ENCODE data around the gene FBXL20. TPM values are rescaled to one million over a fixed set of nuclear protein-coding genes. Genes with fewer than 3 reads are reported as not detected.
"Not testable (repeated sequence)": the region's sequence is repeated elsewhere in the genome, so short reads cannot be mapped to it uniquely, and the experiment has no call there.

FBXL20 gene
- total RNA-seq, 1 donor from 2014 or later = 14.1 TPM

DNA sequence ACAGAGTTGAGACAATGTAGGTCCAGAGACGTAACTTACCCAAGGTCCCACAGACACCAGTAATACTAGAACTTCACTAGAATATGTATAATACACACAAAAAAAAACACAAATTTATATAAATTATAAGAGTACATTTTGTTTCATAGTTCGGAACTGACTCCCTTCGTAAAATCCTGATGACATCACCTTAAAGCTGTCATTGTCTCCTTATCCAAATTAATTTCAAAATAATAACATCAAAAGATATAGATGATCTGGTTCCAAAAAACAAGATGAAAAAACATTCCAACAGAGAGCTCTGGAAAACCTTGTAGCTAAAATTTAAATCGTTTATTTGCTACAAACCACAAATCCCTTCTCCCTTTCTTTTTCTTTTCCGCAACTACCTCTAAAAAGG, 10.0 kb downstream of the FBXL20 start:
- Mint-ChIP-seq H3K4me3 (no peak overlapping the region), H3K27me3 (no peaks in the 10 kb centered on the region), H3K27ac (no peak overlapping the region), H3K9me3 (no peaks in the 10 kb centered on the region), H3K36me3 (ENCODE audit: low read depth) (peaks cover 9% of the 10 kb centered on the region), H3K4me1 (no peaks in the 10 kb centered on the region)
- intact Hi-C loops (cut with micrococcal nuclease) = no loop called here
- ChIA-PET POLR2A (no interaction called here), CTCF (no interaction called here)
- no peak for DNase-seq
- TF ChIP-seq, protein P1, sequence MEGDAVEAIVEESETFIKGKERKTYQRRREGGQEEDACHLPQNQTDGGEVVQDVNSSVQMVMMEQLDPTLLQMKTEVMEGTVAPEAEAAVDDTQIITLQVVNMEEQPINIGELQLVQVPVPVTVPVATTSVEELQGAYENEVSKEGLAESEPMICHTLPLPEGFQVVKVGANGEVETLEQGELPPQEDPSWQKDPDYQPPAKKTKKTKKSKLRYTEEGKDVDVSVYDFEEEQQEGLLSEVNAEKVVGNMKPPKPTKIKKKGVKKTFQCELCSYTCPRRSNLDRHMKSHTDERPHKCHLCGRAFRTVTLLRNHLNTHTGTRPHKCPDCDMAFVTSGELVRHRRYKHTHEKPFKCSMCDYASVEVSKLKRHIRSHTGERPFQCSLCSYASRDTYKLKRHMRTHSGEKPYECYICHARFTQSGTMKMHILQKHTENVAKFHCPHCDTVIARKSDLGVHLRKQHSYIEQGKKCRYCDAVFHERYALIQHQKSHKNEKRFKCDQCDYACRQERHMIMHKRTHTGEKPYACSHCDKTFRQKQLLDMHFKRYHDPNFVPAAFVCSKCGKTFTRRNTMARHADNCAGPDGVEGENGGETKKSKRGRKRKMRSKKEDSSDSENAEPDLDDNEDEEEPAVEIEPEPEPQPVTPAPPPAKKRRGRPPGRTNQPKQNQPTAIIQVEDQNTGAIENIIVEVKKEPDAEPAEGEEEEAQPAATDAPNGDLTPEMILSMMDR (IDR thresholded peaks at IDR 0.05) = no peak
- no peak for ATAC-seq (ENCODE audit: low read depth)

DNA sequence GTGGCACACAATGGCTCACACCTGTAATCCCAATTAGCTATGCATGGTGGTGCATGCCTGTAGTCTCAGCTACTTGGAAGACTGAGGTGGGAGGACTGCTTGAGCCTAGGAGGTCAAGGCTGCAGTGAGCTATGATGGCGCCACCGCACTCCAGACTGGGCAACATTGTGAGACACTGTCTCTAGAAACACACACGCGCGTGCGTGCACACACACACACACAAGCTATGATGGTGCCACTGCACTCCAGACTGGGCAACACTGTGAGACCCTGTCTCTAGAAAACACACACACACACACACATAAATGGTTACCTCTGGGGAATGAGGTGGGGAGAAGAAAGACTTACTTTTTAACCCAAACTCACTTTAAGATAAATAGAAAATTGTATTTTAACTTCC, 16.4 kb downstream of the FBXL20 start:
- intact Hi-C loops (cut with micrococcal nuclease) = no loop called here
- Mint-ChIP-seq H3K9me3 (no peaks in the 10 kb centered on the region), H3K4me3 (no peak overlapping the region), H3K4me1 (peaks cover 6% of the 10 kb centered on the region), H3K36me3 (ENCODE audit: low read depth) (peaks cover 8% of the 10 kb centered on the region), H3K27ac (no peak overlapping the region), H3K27me3 (no peaks in the 10 kb centered on the region)
- ChIA-PET POLR2A (interaction anchor here (0.6 kb wide), 1 partner anchor 425 kb away, joined by 5 read pairs; no protein-coding TSS in a partner anchor), CTCF (no interaction called here)
- no peak for ATAC-seq (ENCODE audit: low read depth)
- no peak for DNase-seq
- TF ChIP-seq, protein P1 (IDR thresholded peaks at IDR 0.05) = no peak

DNA sequence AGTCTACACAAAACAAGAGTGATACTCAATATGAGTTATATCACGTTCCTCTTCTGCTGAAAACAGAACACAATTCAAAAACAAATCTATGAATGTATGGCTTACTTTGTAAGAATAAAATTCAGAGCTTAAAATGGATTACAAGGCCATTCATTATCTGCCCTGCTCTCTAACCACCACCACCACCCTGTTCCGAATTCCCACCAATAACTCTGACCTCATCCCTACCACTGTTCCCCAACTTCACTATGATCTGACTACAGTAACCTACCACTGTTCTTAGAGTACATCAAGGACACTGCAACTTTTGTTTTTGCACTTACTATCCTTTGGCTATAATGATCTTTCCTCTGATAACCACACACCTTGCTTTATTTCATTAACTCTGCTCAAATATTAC, 21.3 kb downstream of the FBXL20 start:
- intact Hi-C loops (cut with micrococcal nuclease) = no loop called here
- ATAC-seq (ENCODE audit: low read depth) (no peak), DNase-seq (no peak)
- Mint-ChIP-seq H3K27ac (no peak overlapping the region), H3K4me1 (peaks cover 25% of the 10 kb centered on the region), H3K27me3 (no peaks in the 10 kb centered on the region), H3K36me3 (ENCODE audit: low read depth) (peaks cover 2% of the 10 kb centered on the region), H3K9me3 (no peaks in the 10 kb centered on the region), H3K4me3 (no peak overlapping the region)
- ChIA-PET POLR2A (no interaction called here), CTCF (no interaction called here)
- TF ChIP-seq, protein P1 (IDR thresholded peaks at IDR 0.05) = no peak

DNA sequence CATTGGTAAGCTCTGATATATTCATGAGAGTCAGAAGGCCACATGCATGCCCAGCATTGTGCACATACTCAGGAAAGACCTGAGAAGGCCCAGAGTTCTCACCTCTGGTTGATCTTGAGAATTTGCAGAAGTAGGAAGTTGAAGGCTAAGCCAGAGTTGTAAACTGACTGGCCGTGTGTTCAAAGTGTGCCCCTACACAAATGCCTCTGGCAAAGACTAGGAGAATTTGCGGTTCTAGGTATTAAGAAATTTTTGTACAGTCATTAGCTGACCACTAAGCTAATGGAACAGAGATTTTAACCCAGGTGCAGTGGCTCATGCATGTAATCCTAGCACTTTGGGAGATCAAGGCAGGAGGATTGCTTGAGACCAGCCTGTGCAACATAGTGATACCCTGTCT, 25.0 kb downstream of the FBXL20 start:
- no peak for DNase-seq
- POLR2A ChIA-PET = interaction anchor here (0.6 kb wide), 1 partner anchor 167 kb away, joined by 3 read pairs; no protein-coding TSS in a partner anchor
- Mint-ChIP-seq H3K27ac (peak overlapping the region; percentile 30), H3K4me1 (peaks cover 28% of the 10 kb centered on the region), H3K4me3 (no peak overlapping the region), H3K9me3 (no peaks in the 10 kb centered on the region), H3K27me3 (no peaks in the 10 kb centered on the region), H3K36me3 (ENCODE audit: low read depth) (peaks cover 2% of the 10 kb centered on the region)
- intact Hi-C loops (cut with micrococcal nuclease) = no loop called here
- CTCF ChIA-PET = no interaction called here
- ATAC-seq (ENCODE audit: low read depth) = no peak
- TF ChIP-seq, protein P1 (IDR thresholded peaks at IDR 0.05) = no peak

DNA sequence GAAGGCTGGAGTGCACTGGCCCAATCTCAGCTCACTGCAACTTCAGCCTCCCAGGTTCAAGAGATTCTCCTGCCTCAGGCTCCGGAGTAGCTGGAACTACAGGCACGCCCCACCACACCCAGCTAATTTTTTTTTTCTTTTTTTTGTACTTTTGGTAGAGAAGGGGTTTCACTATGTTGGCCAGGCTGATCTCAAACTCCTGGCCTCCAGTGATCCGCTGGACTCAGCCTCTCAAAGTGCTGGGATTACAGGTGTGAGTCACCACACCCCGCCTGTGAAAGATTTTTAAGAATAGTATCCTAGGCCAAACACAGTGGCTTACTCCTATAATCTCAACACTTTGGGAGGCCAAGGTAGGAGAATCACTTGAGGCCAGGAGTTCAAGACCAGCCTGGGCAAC, 33.6 kb downstream of the FBXL20 start:
- H3K27ac Mint-ChIP-seq; ATAC-seq (ENCODE audit: low read depth); H3K27me3 Mint-ChIP-seq; POLR2A ChIA-PET; CTCF ChIA-PET; H3K4me1 Mint-ChIP-seq; intact Hi-C loops (cut with micrococcal nuclease); H3K9me3 Mint-ChIP-seq; H3K36me3 Mint-ChIP-seq (ENCODE audit: low read depth); H3K4me3 Mint-ChIP-seq; DNase-seq: not testable (repeated sequence)

DNA sequence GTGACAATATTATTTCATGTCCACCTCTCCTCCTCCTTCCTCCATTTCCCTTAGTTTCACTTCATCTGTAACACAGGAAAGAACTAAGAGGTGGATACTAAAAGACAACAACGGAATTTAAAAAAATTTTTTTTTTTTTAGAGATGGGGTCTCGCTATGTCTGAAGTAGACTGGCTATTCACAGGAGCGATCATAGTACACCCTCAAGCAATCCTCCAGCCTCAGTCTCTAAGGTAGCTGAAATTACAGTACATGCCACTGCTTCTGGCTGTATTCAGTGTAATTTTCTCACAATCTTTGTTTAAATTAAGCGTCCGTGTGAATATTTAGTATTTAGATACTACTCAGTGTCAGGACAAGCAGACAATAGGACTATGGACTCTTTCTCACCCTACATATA, 35.6 kb downstream of the FBXL20 start:
- Mint-ChIP-seq H3K4me3 (no peak overlapping the region), H3K9me3 (no peaks in the 10 kb centered on the region), H3K27ac (no peak overlapping the region), H3K4me1 (peaks cover 3% of the 10 kb centered on the region), H3K36me3 (ENCODE audit: low read depth) (peaks cover 5% of the 10 kb centered on the region), H3K27me3 (no peaks in the 10 kb centered on the region)
- ChIA-PET CTCF (no interaction called here), POLR2A (no interaction called here)
- TF ChIP-seq, protein P1 (IDR thresholded peaks at IDR 0.05) = no peak
- ATAC-seq (ENCODE audit: low read depth) = no peak
- no peak for DNase-seq
- intact Hi-C loops (cut with micrococcal nuclease) = no loop called here

Measured in activated B cell treated with CpG ODN at 0.5 μM for 24 hours (primary cell).